ENCODE measurements around the gene PAFAH2.

DNA sequence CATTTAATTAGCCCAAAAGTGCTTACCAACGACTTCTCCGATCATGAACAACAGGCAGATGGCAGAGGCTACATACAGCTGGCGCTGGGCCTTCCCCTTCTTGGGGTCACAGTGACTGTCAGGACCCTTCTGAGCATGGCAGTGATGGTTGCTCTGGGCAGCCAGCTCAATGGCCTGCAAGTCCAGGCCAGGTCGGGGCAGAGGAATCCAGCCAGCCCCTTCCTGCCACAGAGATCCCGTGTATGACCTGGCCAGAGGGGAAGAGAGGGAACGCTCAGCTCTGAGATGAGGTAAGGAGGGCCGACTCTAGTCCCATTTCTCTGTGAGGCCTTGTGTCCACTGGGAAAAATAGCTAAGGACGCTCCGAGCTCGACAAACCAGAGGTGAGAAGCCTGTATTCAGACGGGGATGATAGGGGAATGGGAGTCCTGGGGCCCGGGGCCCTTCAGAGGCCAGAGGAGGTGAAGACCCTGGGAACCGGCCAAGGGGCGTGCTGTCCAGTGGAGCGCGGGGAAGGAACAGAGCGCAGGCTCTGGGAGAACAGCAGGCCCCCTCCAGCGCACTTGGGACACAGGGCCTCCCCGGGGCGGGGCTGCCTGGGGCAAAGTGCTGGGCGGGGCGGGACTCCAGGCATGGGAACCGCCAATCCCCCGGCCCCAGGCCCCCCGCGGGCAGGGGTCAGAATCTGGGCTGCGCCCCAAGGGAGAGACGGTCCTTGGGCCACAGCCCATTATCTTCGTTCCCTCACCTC is 47.3 kb upstream of the PAFAH2 start:
- TF ChIP-seq, protein P1, sequence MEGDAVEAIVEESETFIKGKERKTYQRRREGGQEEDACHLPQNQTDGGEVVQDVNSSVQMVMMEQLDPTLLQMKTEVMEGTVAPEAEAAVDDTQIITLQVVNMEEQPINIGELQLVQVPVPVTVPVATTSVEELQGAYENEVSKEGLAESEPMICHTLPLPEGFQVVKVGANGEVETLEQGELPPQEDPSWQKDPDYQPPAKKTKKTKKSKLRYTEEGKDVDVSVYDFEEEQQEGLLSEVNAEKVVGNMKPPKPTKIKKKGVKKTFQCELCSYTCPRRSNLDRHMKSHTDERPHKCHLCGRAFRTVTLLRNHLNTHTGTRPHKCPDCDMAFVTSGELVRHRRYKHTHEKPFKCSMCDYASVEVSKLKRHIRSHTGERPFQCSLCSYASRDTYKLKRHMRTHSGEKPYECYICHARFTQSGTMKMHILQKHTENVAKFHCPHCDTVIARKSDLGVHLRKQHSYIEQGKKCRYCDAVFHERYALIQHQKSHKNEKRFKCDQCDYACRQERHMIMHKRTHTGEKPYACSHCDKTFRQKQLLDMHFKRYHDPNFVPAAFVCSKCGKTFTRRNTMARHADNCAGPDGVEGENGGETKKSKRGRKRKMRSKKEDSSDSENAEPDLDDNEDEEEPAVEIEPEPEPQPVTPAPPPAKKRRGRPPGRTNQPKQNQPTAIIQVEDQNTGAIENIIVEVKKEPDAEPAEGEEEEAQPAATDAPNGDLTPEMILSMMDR (IDR thresholded peaks at IDR 0.05; ENCODE audit: control extremely low read depth in 1 of 3, insufficient read depth in 1 of 3, low read depth in 1 of 3, low read length in 3 of 3): no peak
- TF ChIP-seq, protein P2, sequence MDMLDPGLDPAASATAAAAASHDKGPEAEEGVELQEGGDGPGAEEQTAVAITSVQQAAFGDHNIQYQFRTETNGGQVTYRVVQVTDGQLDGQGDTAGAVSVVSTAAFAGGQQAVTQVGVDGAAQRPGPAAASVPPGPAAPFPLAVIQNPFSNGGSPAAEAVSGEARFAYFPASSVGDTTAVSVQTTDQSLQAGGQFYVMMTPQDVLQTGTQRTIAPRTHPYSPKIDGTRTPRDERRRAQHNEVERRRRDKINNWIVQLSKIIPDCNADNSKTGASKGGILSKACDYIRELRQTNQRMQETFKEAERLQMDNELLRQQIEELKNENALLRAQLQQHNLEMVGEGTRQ (IDR thresholded peaks at IDR 0.05; ENCODE audit: low read length): no peak
- TF ChIP-seq POLR2AphosphoS5 (IDR thresholded peaks at IDR 0.05; ENCODE audit: low read depth, low read length) (no peak), TAF1 (IDR thresholded peaks at IDR 0.05; ENCODE audit: low read depth, low read length) (no peak), YY1 (IDR thresholded peaks at IDR 0.05; ENCODE audit: low read depth, low read length) (no peak), ZNF274 (IDR thresholded peaks at IDR 0.05; ENCODE audit: borderline replicate concordance, extremely low read depth, low read length) (no peak), POLR2A (IDR thresholded peaks at IDR 0.05; ENCODE audit: control extremely low read depth in 1 of 2, low read depth in 2 of 2, low read length in 2 of 2) (no peak), JUND (IDR thresholded peaks at IDR 0.05; ENCODE audit: low read length) (no peak), BCL11A (IDR thresholded peaks at IDR 0.05; ENCODE audit: low read depth in 2 of 2, low read length in 2 of 2) (no peak)
- TF ChIP-seq, protein P3, sequence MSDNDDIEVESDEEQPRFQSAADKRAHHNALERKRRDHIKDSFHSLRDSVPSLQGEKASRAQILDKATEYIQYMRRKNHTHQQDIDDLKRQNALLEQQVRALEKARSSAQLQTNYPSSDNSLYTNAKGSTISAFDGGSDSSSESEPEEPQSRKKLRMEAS (IDR thresholded peaks at IDR 0.05): no peak

All from H1 (cell line).